GM18499 (cell line): ENCODE data around the gene EXOC2.
"Not testable (repeated sequence)": the region's sequence is repeated elsewhere in the genome, so short reads cannot be mapped to it uniquely, and the experiment has no call there.

Experiments used
- ATAC-seq: cut with Tn5 transposase; IDR thresholded peaks from one replicate; pipeline ENCODE4 v1.9.1; 2021; ENCODE audit warnings: moderate number of reproducible peaks; ENCODE audit not compliant: insufficient read depth, unreplicated experiment

Gene EXOC2

DNA sequence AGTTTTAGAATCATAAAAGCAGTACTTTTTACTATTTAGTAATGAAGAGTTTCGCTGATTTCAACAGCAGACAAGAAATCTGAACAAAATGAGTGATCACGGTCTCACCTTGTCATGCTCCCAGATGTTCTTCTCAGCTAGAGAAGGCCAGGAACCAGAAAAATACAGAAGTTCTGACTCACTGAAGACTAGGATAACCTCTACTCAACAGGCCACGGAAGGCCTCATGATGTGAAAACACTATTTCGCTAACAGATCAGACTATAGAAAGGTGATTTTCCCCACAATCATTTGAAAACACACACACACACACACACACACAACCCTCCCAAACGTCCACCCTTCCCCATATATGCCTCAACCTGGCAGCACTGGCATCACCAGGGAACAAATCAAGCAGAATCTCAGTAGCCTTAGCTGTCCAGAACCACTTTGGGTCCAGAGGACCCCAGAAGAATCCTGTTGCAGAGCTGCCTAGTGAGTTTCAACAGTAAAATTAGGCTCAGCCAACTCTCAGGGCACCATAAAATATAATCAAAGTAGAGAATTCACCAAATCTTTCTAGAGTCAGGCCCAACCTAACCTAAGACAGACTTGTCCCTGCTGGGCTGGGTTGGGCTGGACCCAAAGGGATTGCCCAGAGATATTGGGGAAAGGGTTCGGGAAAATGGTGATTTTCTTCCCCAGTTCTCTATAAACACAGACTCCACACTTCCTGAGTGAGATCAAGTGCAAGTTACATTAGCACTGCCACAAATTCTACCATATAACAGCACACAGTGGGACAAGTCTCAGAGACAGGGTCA lies 7.9 kb downstream of the EXOC2 start:
- peak; percentile 55 for ATAC-seq

DNA sequence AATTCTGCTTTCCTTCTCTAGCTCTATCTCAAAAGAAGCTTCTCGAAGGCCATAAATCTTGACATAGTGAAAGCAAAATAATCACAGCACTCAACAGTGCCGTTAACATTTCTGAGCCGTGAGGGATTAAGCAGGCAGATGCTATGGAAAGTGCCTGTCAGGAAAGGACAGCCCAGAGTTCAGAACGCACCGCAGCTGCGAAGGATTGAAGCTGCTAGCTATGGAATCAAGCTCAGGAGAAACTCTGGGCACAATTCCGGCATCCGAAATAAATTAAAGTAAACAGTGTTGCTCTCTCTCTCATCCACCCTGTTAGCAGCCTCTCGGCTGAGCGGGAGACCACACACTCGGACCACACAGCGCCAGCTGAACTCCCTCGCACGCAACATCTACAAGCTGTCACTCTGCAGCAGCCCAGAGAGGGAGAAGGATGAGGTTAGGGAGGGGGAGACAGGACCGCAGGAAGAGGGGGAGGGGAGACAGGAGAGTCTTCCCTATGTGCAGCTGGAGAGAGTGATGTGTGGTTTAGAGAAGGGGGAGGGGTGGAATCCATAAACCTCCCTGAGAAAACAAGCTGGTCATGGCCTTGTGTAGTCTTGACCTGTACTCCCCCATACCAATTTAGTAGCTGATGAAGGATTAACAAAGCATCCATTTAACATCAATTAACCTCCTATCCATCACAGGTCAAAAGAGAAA lies 9.0 kb downstream of the EXOC2 start:
- no peak for ATAC-seq

DNA sequence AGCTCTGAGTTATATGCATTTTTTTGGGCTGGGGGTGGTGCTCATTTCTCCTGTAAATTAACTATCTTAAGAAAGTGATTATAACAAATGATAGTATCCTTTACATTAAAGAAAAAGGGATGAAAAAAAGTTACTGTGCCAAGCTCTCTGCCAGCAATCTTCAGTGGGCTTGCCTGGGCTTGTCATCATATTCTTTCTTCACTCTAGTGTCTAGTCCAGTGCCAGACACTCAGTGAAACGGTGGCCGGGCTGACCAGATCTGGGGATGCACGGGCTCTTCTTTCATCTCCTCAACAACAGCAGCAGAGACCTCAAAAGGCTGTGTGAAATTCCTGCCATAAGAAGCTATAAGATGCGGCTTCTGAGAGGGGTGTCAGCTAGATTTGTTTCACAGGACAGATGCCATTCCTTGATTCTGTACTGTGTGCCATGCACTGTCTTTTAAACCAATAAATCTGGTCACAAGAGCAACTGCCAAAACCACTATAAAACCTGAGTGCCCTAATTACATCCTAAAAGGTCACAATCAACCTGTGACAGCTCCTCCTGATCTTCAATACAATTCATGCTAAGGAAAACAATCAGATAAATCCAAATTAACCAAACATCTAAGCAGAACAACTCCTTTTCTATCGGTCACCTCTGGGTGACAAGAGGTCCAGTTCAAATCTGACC lies 12.1 kb downstream of the EXOC2 start:
- no peak for ATAC-seq

DNA sequence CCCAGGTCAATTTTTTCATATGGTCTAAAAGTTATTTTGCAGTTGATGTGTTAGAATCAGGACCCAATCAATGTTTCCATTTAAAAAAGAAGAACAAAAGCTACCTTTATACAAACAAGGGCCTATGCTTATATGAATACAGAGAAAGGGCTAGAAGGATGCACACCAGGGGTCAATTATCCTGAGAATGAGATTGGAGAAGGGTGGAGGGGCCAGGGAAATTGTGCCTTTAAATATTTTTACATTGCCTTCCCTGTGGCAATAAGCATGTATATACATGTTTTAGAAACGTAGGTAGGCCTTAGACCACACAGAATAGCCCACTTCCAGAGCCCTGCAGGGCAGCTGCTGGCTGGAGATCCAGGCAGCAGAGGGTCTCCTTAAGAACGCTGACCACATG lies 12.7 kb downstream of the EXOC2 start:
- no peak for ATAC-seq

DNA sequence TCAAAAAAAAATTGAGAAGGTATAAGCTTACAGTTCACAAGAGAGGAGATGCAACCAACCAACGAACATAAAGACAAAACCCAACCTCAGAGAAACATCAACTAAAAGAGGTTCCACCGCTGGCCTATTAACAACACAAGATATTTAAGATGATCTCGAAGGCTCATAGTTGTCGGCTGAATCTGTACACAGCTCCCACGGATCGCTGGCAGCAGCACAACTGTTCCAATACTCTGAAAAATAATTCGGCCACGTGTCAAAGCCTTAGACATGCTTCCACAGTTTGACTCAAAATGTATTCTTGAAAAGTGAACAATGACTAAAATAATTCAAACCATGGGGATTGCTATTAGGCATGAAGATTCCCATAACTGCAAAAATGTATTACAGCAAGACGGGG lies 13.7 kb downstream of the EXOC2 start:
- no peak for ATAC-seq

DNA sequence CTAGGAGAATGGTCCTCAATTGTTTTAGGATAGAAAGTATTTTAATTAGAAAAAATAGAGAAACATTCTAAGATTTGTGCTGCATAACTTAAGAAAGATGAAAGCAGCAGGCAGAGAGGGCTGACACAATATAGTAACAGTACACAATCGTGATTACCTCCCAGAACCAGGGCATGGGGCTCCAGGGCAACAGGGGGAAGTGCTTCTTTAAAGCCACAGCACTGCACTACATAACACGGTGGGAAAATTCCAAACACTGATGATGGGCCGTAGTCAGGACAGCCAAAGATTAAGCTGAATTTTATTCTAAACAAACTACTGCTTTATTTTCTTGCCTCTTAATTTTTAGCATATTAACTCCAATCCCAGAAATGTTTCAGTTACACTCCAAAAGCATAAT lies 14.4 kb downstream of the EXOC2 start:
- no peak for ATAC-seq

DNA sequence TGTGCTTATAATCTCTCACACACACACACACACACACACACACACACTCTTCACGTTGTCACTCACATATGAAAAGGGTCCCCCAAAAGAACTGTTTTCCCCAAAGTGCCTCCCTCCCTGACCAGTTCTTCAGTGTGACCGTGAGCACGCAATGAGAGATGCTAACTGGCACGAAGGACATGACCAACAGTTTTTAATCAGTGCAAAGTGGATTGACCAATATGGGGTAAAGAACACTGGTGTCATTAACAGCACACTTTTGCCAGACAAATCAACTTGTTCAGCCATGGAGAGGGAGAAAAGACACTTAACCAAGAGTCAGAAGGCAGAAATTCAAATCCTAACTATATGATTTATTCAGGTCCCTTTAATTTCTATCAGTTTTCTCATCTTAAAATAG lies 15.0 kb downstream of the EXOC2 start:
- ATAC-seq: no peak

DNA sequence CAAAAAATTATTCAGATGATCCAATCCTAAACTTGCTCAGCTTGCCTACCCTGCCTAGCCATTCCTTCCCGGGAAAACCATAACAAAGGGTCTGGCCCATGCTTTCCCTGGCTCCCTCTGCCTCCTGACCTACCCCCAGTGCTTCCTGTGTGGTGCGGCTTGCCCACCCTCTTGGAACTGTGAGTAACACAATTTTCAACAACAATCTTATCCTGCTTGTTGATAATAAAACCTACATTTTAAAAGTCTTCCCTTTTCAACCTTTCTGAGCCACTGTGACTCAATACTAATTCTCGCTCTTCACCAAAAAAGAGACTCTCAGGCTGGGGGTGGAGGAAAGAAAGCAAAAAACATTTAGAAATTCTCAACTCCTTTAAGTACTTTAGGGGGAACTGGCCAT lies 18.0 kb downstream of the EXOC2 start:
- ATAC-seq: no peak

DNA sequence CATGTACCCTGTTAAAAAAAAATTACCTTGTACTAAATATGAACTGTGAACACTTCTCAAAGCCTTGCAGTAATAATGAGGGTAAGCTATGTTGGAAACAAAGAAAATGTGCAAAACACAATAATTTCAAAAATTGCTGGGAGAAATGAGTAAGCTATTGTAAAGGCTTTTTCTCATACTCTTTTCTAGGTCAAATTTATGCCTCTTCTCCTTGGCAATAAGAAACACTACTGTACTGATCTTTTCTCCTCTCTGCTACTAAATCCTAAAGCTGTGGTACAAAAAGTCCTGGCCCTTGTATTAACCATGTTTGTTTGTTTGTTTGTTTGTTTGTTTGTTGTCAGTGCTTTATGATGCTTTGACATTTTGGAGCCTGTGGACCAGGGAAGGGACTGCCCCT lies 18.5 kb downstream of the EXOC2 start:
- ATAC-seq: no peak

DNA sequence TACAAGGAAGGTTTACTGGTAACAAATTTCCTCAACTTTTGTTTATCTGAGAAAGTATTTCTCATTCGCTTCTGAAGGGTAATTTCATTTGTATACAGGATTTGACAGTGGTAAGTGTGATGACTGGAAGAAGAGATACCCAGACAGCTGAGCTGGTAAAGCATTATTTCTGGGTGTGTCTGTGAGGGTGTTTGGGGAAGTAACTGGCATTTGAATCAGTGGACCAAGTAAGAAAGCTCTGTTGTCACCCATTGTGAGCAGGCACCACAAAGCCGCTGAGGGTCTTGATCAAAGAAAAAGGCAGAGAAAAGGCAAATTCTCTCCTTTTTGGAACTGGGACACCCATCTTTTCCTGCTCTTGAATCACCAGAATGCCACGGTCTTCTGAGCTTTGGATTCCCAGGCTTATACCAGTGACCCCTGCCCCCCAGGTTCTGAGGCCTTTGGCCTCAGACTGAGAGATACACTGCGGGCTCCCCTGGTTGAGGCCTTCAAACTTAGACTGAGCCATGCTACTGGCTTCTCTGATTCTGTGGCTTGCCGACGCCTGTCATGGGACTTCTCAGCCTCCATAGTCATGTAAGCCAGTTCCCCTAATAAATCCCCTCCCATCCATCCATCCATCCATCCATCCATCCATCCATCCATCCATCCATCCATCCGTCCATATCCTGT lies 25.5 kb downstream of the EXOC2 start:
- ATAC-seq: no peak

DNA sequence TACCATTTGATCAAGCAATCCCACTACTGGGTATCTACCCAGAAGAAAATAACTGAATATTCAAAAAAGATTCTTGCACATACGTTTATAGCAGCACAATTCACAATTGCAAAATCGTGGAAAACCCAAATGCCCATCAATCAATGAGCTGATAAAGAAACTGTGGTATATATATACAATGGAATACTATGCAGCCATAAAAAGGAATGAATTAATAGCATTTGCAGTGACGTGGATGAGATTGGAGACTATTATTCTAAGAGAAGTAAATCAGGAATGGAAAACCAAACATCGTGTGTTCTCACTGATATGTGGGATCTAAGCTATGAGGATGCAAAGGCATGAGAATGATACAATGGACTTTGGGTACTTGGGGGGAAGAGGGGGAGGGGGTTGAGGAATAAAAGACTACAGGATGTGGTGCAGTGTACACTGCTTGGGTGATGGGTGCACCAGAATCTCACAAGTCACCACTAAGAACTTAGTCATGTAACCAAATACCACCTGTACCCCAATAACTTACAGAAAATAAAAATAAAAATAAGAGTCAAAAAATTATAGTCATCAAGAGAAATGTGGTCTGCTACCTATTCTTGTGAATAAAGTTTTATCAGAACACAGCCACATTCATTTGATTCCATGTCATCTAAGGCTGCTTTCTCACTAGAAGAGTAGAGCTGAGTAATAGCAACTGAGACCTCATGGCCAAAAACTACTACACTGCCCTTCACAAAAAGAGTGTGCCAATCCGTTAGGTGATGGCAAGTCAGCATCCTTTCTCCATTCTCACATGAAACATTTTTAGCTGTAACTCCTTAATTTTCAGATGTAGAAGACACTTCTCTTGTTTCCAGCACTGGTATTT lies 27.3 kb downstream of the EXOC2 start:
- no peak for ATAC-seq

DNA sequence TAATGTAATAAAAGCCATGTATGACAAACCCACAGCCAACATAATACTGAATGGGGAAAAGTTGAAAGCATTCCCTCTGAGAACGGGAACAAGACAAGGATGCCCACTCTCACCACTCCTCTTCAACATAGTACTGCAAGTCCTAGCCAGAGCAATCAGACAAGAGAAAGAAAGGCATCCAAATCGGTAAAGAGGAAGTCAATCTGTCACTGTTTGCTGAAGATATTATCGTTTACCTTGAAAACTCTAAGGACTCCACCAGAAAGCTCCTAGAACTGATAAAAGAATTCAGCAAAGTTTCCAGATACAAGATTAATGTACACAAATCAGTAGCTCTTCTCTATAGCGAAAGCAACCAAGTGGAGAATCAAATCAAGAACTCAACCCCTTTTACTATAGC lies 29.2 kb downstream of the EXOC2 start:
- not testable (repeated sequence) for ATAC-seq

DNA sequence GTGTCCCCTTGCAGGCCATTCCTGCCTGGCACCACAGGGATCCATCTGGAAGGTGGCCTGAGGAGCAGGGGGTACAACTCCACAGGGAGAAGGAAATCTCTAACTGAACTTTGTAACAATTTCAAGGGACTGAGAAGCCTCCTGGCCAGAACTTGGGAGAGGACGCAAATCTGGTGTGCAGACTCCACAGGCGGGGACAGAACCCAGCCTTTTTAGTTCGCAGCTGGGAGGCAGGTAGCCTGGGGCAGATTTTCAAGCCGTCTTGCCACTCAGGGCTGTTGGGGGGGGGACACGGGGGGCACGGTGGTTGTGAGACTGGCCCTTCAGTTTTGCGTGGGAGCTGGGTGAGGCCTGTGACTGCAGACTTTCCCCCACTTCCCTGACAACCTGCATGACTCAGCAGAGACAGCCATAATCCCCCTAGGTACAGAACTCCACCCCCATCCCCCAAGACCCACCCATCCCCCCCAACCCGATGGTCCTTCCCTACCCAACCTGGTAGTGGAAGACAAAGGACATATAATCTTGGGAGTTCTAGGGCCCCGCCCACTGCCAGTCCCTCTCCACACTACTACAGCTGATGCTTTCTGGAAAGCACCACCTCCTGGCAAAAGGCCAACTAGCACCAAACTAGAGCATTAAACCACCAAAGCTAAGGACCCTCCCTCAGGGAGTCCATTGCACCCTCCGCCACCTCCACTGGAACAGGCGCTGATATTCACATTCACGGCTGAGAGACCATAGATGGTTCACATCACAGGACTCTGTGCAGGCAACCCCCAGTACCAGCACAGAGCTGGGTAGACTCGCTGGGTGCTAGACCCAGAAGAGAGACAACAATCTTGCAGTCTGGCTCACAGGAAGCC lies 33.0 kb downstream of the EXOC2 start:
- ATAC-seq: no peak

DNA sequence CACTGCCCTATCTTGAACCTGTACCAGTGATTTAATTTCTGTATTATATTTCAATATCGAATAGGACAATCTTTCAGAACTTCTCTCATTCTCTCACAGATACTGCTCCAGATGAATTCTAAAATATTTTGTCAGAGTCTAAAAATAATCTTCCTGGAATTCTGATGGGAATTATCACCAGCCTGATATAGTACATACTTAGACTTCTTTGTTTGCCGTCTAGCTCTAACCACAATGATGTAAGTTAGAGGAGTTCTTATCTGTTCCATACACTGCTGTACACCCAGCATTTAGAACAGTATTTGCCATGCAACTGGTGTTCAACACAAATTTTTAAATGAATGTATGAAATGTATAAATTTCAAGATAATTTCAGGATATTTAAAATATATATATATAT lies 34.7 kb downstream of the EXOC2 start:
- no peak for ATAC-seq

DNA sequence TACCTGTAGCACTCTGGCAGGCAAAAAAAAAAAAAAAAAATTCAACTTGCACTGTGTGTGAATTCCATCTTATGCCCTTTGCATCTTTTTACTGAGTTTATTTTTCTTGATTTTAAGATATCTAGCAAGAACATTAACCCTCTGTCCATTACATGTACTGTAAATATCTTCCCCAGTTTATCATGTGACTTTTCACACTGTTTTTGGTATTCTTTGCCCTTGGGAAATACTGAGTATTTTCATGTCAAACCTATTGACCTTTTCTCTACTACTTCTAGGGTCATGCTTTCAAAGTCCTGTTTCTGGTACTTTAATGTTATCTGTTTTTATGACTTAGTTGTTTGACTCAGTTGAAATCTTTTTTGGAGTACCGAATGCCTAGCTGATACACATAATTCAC lies 35.2 kb downstream of the EXOC2 start:
- ATAC-seq: no peak

DNA sequence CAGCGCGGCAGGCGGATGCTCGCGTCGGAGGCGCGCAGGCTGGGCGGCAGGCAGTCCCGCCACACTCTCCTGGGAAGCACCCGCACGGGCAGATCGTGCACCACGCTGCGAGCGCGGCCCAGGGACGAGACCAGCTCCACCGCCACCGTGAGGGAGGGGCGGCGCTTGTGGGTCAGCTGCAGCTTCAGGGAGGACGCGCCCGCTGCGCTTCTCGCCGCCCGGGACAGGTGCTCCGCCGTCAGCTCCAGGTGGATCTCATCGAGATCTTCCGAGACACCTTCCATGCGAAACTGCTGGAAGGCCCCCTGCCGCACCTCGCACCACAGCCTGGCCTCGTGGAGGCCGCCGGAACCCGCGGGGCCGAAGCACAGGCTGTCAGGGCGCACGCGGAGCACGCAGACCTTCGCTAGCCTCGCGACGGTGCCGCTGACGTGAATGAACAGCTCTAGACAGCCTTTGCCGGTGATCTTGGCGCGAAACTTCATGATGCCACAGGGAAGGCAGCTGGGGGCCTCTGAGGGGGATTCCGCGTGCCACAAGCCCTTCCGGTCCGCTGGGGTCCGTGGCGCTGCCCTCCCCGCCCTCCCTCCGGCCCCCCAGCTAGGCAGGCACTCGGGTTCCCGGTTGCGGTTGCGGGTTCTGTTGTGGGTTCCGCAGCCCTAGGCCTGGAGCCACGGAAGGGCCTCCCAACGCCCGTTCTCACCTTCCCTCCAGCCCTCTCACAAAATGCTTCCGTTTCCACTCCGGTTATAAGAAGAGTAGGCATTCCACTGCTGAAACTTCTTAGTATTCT lies 36.3 kb downstream of the EXOC2 start, which contains the start of gene HUS1B:
TSS of gene HUS1B (minus strand) at position 641 of the 793 bp plus-strand sequence. CDS start at position 485, 156 bp downstream.
- no peak for ATAC-seq

DNA sequence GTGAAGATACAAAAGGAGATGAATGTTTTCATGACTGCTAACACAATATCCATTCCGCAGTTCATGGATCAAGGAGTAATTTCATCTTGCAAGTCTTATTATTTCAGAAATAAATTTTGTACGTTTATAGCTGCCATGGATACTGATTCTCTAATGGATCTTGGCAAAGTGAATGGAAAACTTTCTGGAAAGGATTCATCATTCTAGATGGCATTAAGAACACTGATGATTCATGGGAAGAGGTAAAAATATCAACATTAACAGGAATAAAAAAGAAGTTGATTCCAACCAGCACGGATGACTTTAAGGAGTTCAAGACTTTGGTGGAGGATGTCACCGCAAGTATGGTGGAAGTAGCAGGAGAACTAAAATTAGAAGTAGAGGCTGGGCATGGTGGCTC lies 38.8 kb downstream of the EXOC2 start:
- ATAC-seq: no peak

DNA sequence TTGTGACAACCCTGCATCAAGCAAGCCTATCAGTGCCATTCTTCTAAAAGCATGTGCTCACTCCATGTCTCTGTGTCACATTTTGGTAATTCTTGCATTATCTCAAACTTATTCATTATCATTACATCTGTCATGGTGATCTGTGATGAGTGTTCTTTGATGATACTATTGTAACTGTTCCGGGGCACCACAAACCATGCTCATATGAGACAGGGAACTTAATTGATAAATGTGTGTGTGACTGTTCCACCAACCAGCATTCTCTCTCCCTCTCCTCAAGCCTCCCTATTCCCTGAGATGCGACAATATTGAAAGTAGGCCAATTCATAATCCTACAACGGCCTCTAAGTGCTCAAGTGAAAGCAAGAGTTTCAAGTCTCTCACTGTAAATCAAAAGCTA lies 40.1 kb downstream of the EXOC2 start:
- no peak for ATAC-seq
